Ecto neural progenitor cell (in vitro differentiated cells): ENCODE measurements around the gene SLC10A3.
A peak's percentile ranks its signal among the peaks of the same experiment; 100 is the strongest.
"Not testable (repeated sequence)": the region's sequence is repeated elsewhere in the genome, so short reads cannot be mapped to it uniquely, and the experiment has no call there.

Experiments
- DNase-seq: peaks from one replicate; pipeline ENCODE4 v3.0.0-alpha.2; 2018; ENCODE audit warnings: low spot score

Gene SLC10A3

DNA sequence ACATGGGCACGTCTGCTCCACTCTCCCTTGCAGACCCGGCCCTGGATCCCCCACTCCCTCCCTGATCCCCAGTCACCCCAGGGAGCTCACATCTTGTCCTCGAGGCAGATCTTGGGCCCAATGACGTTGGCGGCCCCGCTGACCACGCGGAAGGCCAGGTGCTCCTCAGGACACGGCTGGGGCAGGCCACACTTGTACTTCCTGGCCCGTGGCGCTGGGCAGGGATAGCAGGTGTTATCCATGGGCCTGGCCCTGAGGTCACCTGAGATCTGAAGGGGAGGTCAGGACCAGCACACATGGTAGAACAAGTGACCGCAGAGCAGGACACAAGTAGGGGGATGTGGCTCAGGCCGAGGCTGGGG, 17.9 kb upstream of the SLC10A3 start:
- no peak for DNase-seq

DNA sequence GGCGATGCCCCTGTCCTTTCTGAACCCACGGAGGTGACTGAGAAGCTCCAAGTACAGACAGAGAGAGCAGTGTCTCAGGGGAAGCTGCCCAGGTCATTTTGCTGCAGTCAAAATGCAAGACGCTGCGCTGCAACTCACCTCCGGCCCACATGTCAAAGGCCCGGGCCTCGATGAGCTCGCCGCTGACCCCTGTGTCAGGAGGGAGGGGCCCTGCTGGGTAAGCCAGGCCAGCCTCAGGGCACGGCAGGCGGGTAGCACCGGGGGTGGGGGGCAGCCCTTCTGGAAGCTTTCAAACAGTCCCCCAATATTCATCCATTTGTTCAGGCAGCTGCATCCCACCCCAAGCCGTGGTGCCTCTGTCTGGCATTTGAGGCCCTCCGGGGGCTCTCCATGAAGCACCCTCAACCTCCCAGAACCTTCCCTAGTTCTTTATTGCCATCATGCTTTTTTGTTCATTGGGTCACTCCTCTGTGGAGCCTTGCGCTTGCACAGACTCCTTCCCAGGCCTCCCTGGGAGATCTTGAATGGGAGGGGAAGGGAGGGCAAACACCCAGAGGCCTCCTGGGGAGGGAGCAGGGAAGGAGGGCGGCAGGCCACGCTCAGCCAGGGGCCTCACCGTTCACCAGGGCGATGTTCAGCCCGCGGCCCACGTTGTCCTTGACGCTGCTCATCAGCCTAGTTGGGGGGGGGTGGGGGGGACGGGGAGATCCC, 17.4 kb upstream of the SLC10A3 start:
- no peak for DNase-seq

DNA sequence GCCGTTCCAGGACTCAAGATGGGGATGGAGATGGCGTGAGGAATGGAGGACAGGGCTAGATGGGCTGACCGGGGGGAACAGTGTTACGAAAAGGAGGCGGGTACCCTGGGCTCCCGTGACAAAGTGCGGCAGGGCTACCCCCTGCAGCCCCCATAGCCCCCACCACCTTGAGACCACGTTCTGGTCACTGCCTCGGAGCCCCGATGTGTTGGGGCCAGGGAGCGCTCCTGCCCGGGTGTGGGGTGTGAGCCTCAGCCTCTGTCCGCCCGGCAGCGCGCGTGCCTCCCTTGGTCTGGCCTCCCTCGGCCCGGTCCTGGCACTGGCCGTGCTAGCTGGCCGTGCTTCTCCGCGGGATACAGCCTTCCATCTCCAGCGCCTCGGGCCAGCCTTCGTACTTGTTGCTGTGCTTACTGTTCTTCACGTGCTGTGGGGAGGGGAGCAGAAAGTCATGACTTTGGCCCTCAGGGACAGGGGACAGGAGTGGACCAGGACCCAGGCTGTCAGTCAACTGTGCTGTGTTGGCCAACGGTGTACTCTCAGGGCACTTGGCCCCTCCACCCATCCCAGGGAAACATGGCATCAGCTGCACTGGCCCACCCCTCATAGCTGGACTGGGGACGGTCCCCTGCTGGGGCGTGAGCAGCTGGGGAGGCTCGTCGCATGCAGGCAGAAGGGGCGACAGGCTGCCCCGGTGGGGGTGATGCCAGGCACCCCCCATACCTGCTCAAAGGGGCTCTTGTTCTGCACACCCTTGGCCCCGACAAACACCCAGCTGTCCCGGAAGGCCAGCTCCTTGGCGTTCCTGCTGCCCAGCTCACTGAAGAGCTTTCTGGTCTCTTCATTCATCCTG, 16.3 kb upstream of the SLC10A3 start:
- DNase-seq: no peak

DNA sequence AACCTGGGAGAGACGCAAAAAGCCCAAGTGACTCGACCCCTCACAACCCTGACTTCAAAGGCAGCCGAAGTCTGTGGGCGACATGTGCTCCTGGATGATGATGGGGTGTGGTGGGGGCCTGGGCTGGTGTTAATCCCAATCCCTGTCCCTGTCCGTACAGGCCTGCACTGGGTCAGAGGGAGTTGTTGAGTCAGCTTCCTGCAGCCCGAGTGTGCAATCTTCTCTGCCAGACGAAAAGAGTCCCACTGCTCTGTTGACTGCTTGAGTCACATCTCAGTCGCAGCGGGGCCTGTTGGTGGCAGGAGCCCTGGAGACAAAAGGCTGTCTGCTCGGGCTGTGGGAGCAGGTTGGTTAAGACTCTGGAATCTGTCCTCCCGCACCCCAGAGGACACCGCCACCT, 15.3 kb upstream of the SLC10A3 start:
- DNase-seq: no peak

DNA sequence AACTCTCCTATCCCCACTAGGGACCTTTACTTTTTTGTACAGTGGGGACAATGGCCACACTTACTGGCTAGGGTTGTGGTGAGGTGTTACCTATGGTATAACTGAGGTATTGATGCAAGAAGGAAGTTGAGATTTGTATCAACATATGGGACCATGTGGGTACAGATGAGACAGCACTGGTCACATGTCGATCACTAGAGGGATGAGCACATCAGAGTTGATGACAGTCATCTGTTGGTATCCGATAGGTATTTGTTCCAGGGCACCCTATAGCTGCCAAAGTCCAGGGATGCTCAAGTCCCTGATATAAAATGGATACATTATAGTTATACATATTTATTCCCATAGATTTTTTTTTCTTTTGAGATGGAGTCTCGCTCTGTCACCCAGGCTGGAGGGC, 12.6 kb upstream of the SLC10A3 start:
- DNase-seq: no peak

DNA sequence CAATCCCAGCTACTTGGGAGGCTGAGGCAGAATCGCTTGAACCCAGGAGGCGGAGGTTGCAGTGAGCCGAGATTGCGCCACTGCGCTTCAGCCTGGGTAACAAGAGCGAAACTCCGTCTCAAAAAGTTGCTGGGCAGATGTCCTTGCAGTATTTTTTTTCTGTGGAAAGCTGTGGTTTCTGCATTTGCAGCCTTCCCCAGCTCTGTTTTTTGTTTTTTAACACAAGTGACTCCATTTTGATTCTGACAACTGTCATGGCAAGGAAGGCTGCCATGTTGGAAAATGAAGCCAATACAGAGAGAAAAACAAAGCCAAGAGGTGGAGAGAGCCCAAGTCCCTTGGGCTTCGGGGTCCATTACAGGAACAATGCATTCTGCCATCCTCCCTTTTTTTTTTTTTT, 11.7 kb upstream of the SLC10A3 start:
- no peak for DNase-seq

DNA sequence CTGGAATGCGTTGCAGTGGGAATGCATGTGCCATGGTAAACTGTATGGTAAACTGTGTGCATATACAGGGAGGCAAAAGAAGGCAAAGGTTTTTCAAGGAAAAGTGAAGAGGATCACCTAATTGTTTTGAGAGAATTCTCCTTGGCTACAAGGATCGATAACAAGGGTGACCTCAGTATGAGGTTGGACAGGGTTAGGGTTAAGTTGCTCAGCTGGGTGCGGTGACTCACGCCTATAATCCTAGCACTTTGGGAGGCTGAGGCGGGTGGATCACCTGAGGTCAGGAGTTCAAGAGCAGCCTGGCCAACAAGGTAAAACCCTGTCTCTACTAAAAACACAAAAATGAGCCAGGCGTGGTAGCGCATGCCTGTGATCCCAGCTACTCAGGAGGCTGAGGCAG, 11.0 kb upstream of the SLC10A3 start:
- not testable (repeated sequence) for DNase-seq

DNA sequence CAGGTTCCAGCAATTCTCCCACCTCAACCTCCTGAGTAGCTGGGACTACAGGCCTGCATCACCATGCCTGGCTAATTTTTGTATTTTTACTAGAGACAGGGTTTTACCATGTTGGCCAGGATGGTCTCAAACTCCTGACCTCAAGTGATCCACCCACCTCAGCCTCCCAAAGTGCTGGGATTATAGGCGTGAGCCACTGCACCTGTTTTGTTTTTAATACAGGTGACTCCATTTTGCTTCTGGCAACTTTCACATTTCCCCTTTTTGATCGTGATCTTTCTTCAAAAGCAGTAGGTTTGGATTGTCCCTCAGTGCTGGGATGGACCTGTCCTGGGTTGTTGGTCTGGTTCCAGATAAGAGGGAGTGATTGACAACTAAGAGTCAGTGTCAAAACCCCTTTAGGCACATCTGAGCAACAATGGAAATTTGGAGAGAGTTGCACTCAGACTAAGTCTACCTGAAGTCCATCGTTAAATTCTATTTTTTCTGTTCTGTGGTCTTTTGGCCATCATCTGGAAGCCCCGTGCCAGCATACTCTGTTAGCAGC, 6.2 kb upstream of the SLC10A3 start:
- DNase-seq: not testable (repeated sequence)

DNA sequence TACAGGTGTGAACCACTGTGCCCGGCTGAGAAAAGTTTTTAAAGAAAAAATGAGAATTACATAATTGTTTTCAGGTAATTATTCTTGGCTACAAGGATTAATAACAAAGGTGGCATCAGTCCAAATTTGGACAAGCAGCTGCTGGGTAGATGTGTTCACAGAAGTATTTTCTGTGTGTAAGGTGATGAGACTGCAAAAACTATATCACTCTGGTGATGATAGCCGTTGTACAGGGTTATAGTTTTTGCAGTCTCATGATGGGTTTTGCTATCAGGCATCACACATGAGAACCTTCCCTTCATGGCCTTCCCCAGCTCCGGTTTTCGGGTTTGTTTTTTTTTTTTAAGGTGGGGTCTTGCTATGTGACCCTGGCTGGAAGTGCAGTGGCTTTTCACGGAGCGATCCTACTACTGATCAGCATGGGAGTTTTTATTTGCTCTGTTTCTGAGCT, 5.1 kb upstream of the SLC10A3 start:
- no peak for DNase-seq

DNA sequence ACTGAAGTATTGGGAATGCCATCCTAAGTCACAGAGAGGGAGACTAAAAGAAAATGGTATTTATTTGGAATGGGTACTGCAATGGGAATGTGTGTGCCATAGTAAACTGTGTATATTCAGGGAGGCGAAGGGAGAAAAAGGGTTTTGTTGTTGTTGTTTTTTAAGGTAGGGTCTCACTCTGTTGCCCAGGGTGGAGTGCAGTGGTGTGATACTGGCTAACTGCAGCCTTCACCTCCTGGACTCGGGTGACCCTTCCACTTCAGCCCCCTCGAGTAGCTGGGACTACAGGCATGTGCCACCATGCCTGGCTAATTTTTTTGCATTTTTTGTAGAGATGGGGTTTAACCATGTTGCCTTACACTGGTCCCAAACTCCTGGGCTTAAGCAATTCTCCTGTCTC, 4.3 kb upstream of the SLC10A3 start:
- DNase-seq: no peak

DNA sequence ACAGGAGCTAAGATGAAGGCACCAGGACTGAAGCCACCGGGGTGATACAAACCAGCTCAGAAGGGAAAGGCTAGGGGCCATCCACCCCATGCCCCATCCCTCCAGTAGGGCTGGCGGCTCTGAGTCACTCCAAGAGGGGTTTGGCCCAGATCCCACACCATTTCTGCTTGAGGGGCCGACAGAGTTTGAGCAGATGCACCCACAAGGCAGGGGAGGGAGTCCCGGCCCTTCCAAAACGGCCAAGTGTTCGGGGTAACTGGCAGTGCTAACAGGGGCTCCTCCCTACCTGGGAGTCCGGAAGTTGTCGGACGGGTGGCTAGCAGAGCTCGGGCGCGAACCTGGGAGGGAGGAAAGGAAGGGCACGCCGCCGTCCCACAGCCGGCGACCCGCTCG, 412 bp downstream of the SLC10A3 start:
- DNase-seq: no peak

DNA sequence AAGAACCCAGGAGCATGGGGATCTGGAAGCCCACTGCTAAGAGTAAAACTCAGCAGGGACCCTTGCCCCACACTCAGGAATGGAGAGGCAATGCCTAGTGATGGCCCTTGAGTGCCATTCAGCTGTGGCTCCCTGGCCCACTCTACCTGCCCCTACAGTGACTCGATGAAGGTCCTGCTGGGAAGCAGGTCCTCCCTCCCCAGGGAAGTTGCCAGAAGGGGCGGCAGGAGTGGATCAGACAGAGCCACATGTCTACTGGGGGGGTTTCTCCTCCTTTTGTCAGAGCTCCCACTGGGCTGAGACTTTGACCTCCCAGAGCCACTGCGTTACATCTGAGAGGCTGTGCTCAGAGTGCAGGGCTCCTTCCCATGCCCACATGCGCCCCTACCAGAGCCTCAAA, 1.2 kb downstream of the SLC10A3 start:
- peak; percentile 37 for DNase-seq

DNA sequence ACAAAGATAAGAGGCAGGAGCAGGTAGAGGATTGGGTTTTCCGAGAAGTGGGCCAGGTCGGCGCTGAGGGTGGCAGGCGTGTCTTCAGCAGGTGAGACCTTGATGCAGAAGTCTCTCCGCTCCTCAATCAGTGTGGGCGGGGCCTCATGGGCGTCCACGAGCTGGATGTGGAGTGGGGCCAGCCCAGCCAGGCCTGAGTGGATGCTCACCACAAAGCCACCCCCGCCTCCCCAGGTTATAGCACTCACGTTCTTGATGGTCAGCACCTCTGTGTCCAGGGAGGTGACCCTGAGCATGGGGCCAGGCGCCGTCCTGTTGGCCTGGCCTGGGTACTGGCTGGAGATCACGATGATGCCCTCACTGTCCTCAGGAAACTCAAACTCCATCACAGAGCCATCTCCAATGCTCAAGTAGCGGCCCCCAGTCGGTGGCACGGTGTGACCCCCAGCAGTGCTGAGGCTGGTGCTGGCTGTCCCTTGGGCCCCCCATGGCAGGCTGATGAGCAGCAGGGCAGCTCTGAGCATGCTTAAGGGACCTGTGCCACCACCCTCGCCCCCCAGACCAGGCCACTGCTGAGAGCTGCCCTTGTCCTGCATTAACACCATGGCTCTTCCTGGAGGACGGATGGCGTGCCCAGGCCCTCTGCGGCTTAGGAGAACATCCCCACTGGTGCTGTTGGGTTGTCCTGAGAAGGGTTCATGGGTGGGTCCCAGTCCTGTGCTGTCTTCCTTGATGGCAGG, 1.9 kb downstream of the SLC10A3 start:
- DNase-seq: peak; percentile 38

DNA sequence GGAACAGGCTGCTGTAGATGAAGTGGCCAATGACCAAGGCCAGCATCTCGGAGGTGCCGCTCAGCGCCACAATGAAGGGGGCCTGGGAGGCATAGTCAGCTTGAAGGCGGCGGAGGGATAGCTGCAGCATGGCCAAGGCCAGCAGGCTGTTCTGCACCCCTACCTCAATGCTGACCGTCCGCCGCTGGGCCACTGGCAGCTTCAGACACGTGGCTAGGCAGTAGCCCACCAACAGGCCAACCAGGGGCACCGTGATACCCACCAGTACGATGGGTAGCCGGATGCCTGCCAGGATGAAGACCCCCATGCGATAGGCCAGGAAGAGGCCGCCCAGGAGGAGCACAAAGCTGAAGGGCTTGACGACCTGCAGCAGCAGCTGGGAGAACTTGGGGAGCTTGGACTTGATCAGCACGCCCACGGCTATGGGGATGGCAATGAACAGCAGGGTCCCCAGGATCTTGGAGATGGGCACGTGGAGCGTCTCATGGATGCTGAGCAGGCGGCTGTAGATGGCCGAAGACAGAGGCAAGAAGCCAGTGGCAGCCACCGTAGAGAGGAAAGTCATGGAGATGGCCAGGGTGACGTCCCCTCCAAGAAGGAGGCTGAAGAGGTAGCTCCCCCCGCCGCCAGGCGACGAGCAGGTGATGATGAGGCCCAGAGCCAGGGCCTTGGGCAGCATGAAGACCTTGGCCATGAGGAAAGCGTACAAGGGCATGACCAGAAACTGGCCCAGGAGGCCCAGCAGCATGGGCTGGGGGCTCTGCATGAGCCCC, 2.7 kb downstream of the SLC10A3 start:
- DNase-seq: peak; percentile 36

DNA sequence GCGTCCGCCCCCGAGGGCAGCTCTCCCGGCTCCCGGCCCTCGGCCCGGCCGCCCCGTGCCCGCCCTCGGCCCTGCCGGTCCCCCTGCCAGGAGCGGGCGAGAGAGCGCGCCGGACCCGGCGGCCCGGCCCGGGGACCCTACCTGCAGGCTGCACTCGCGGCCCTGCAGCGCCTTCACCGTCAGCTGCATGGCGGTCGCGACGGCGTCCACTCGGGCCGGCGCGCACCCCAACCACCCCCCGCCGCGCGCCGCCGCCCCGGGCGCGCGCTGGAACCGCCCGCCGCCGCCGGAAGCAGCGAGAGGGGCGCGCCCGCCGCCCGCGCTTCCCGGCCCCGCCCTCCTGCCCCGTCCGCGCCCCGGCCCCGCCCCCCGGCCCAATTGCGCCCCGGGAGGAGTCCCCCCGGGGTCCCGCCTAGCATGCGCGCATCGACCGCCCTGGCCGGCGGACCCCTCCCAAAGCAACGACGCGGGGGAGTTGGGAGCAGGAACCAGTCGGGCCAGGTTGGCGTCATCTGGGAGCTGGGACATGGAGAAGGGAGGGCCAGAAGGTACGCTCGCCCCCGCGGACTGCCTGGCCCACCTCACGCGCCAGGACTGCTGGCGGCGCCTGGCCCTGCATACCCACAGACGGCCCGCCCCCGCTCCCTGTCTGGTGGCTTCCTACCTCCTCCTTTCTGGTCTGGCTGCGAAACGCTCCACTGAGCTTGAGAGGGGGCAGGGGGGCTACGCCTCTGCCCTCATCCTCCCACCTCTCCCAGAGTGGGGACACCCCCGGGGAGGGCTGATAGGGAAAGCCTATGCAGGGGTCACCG, 3.8 kb downstream of the SLC10A3 start, which contains the start of gene UBL4A:
Gene UBL4A, minus strand, starts transcription at position 220 of the 812 bp plus-strand sequence. Its CDS starts 31 bp downstream, at position 189.
- peak; percentile 59 for DNase-seq

DNA sequence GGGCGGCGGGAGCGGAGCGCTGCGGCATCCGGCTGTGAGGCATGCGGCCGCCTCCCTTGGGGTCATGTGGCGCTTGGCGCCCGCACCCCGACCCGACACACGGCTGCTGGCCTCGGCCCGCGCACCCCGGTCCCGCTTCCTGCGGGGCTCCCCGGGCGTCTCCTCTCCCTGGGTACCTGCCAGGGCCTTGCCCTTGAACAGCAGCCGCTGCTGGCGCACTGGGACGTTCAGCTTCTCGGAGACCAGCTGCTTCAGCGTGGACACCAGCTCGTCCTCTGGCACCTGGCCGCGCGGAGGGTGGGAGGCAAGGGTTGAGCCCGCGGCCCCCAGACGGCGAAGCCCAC, 4.4 kb downstream of the SLC10A3 start:
- DNase-seq: peak; percentile 54

DNA sequence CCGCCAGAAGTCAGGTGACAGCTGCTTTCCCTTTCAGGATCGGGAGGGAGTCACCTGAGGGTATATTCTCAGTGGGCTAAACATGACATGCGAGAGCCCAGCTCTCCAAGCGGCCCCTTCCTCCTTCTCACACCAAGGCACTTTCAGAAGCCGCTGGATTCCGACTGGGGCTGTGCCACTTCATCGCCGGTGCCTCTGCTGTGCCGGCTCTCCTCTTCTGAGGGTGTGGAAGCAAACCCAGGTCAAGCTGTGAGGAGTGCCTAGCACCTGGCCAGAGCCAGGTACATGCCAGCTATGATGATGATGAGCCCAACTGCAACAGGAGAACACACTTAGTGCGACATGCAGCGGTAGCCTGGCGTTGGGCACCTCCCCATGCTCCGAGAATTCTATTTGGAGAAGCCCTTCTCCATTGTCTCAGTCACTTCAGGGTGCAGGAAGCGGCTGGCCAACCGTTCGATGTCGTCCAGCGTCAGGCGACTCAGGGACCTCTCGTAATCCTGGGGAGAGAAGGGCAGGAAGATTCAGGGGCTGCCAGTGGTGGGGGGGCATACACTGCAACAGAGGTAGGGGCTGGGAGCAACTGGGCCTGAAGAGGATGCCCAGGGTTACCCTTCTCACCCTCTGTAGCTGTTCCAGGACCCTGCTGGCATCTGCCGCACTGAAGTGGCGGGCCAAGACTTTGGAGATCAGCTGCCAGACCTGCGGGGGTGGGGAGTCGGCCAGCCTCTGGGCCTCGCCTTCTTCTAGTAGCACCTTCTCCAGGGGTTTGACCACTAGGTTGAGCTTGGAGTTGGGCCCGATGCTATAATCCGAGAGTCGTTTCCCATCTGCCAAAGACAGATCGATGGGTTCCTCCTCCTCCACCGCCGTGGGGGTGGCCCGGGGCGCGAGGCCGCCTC, 5.0 kb downstream of the SLC10A3 start:
- DNase-seq: no peak

DNA sequence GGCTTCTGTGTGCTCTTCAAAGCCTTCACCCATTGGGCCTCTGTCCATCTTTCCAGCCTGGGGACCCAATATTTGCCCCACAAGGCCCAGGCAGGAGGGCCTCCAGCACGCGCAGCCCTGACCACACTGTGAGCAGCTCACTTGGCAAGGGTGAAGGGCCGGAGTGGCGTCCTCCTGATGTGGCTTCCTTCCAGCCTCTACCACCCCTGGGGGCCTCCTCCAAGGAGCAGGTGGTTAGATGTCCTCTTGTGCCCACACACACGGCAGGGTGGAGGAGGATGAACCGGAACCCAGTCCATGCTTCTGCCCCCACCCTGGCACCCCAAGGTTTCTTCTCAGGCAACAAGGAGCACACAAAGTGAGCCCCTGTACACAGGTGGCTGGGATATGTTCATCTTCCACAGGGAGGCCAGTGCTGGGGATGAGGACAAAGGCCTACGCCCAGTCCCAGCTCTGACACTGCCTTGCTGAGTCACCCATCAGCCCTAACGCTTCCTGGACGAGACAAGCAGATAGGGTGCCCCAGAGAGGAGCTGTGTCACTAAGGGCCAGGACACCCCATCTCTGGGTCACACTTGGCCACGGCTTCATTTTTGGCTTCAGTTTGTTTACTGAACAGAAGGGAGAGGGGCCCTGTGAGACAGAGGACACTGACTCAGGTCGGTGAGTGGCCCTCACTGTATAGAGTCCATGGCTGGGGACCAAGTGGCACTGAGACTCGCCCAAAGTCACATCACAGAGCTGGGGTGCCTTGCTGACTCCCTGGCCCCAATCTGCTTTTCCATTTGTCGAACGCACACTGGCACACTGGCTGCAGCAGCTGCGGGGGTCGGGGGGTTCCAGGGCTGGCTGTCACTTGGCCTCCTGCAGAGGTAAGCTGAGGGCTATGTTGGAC, 5.9 kb downstream of the SLC10A3 start:
- peak; percentile 35 for DNase-seq

DNA sequence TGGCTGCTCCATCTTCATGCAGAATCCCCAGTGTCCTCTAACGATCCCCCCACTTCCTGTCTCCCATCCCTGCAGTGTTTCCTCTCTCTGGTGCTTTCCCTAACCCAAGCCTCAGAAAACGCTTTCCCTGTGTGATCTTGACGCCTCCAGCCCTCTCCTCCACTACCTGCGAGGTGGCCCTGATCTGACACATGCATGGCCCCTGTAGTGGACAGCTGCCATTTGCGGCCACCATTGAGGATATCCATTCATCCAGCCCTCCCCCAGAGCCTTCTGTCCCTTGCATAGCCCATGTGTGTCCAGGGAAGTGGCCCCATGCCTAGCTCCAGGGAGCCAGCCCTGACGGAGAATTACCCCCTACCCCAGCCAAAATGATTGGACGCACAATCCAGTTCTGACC, 7.1 kb downstream of the SLC10A3 start:
- no peak for DNase-seq
